Effector CD8-positive, alpha-beta T cell (primary cell): Measurements from ENCODE around the gene LFNG.

Experiments
- DNase-seq: peaks from one replicate; lab custom pipeline; 2025; lab: John Stamatoyannopoulos, UW

LFNG gene

DNA sequence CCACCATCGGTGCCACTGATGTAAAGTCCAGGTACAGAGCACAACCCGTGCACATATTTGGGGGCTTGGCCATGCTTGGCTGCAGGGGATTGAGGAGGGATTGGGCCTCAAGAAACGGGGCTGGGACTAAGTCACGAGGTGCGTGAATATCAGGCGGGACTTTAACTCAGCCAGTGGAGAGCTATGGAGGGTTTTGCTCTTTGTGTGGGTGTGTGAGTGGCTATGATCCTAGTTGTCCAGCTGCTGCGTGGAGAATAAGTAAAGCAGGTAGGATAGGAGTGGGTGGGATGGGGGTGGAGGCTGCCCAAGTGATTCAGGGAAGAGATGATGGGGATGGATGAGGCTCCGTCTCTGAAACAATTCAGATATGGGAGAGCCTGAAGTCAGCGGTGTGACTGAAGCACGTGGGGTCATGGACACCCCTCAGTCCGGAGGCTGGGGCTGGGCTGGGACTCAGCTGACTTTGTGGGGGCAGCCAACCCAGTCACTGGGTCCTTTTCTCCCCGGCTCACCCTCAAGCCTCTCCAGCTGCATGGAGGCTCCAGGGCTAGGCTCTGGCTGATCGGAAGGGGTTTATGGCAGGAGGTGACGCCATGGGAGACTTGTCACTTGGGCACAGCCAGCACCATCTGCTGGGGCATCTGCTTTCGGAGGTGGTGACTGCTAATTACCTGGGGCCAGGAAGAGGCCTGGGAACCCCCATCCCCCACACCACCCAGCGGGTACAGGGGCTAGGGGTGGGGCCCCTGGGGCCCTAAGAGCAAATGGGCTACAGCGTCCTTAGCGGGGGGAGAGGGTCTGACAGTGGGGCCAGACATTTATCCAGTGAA is 1.7 kb upstream of the LFNG start:
- DNase-seq, result no peak

GRCh38 chr7:2518737-2519118 is 846 bp upstream of the LFNG start:
- DNase-seq, result no peak

DNA sequence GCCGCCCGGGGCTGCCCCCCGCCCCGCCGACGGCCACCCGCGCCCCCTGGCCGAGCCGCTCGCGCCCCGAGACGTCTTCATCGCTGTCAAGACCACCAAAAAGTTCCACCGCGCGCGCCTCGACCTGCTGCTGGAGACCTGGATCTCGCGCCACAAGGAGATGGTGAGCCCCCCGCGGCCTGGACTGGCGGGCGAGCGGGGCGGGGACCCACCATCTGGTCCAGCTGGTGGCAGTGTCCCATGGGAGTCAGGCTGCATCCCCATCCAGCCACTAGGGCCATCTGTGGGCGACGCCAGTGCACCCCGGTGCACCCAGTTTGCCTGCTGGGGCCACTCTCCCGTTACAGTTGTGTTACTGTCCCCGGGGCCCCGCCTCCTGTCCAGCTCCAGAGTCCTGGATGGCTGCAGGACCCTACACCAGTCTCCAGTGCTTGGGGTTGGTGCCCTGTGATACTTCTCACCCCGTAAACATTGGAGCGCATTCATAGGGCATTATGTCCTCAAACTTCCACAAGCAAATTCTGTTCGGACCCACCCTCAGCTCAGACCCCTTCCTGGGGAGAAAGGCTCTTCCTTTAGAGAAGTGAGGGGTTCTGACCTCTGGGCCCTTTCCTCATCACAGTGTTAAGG is 672 bp downstream of the LFNG start:
- no peak for DNase-seq

DNA sequence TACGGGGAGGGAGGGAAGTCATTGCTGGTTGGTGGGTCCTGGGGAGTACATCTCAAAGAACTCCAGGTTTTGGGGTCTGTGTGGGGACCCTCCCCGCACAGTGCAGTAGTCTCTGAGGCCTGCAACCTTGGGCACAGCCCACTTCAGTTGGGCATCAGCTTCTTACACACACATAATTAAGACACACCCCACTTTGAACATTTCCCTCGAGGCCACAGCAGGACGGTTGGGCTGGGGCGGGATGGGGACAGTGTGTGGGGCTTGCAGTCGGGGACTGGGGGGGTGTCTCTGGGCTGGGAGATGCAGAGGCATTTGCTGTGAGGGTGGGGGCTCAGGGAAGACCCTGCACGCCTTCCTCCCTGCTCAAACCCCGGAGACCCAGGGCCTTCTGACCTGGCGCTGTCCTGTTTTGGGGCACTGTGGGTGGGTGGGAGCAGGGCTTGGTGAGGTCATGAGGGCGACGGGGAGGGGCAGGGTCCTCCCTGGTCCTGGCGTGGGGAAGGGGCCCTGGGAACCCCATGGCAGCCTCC is 1.3 kb downstream of the LFNG start:
- no peak for DNase-seq

GRCh38 chr7:2521341-2521745 is 1.8 kb downstream of the LFNG start:
- no peak for DNase-seq

GRCh38 chr7:2521952-2522591 is 2.5 kb downstream of the LFNG start:
- DNase-seq, result peak; percentile 45

- no peak for DNase-seq
Observed at GRCh38 chr7:2522780-2523433, 3.3 kb downstream of the LFNG start.

- no peak for DNase-seq
Observed at GRCh38 chr7:2523461-2523936, 3.9 kb downstream of the LFNG start.

GRCh38 chr7:2523941-2524807 is 4.6 kb downstream of the LFNG start:
- DNase-seq, result no peak

DNA sequence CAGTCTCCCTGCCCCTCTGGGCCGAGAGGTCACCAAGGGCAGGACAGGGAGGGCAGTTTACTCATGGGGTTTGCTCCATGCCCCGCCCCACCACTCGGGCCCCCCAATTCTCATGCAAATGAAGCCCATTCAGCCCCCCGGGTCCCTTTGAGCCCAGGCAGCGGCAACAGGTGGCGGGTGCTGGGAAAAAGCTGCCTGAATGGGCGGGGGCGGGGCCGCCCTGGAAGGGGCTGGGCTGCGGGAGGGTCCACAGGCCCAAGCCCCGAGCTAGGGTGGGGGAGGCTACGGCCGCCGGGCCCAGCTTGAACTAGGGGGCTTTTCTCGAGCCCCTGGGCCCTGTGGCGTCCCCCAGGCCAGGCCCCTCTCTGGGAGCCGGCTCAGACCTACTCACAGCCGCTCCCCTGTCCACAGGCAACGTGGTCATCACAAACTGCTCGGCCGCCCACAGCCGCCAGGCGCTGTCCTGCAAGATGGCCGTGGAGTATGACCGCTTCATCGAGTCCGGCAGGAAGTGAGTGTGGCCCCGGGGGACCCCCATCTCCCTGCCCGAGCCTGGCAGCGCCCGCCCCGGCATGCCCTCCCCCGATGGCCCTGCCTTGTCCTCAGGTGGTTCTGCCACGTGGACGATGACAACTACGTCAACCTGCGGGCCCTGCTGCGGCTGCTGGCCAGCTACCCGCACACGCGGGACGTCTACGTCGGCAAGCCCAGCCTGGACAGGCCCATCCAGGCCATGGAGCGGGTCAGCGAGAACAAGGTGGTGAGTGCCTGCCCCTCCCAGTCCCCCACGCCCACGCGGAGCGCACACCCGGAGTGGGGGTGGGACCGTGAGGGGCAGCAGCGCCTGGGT is 5.5 kb downstream of the LFNG start:
- no peak for DNase-seq

- no peak for DNase-seq
Observed at GRCh38 chr7:2525658-2526630, 6.4 kb downstream of the LFNG start.

- no peak for DNase-seq
Observed at GRCh38 chr7:2526659-2527504, 7.3 kb downstream of the LFNG start.

GRCh38 chr7:2527505-2528467 is 8.2 kb downstream of the LFNG start:
- peak; percentile 29 for DNase-seq

DNA sequence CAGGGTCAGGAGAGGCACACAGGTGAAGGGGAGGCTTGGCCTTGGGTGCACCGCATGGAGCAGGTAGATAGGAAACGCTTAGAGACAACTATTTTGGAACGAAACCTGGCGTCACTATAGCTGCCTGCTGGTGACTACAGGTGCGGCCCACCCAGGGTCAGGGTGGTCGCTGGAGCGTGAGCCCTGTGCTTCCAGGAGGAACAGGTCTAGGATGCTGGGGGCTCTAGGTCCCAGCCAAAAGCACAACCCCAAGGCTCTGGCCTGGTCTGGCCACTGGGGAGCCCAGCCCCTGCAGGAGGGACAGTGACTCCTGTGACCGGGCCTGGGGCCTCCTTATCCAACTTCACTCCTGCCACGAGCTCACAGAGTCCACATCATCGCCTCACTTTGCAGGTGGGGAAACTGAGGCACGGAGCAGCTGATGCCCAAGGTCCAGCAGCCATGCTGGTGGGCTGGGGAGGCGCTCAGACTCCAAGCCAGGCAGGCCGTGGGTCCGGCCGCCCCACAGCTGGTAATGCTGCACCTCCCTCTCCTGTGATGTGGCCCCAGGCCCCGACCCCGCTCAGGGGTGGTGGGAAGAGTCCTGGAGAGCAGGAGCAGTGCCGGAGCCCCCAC is 9.0 kb downstream of the LFNG start:
- no peak for DNase-seq

DNA sequence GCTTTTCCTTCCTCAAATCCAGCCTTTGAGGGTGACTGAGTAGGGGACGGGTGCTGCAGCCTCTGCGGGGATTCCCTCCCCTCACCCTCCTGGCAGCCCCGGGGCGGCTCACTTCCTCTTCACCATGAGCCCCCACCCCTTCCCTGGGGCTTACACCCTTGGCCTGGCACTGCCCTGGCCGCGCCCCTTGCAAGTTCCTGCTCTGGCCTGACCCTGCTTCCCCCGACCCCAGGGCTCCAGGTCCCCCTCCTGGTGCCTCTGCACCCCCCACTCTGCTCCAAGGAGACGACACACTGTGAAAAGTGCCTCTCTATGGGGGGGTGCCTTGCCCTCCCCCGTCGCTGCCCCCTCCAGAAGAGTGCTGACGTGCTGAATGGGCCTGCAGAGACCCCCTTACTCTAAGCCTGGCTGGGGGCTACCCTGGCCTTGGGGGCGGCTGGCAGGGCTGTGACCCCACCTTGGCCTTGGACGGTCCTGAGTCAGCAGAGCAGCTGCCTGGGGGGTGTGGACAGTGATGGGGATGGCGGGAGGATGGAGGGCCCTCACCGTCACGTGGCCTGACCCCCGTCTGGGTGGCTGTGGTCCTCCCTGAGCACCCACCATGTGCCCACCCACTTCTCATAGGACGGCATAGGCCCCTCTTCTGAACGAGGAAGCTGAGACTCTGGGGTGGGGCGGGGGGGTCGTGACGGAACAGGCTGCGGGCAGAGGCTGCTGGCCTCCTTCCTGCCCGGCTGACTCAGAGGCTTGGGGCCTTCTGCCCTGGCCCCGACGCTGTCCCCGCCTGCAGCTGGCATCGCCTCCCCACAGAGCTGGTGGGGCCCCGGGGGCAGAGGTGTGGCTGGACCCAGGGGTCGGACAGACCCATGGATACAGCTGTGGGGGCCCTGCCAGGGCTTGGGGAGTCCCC is 9.8 kb downstream of the LFNG start:
- peak; percentile 46 for DNase-seq
